ENCODE results near the gene ABLIM3.

DNA sequence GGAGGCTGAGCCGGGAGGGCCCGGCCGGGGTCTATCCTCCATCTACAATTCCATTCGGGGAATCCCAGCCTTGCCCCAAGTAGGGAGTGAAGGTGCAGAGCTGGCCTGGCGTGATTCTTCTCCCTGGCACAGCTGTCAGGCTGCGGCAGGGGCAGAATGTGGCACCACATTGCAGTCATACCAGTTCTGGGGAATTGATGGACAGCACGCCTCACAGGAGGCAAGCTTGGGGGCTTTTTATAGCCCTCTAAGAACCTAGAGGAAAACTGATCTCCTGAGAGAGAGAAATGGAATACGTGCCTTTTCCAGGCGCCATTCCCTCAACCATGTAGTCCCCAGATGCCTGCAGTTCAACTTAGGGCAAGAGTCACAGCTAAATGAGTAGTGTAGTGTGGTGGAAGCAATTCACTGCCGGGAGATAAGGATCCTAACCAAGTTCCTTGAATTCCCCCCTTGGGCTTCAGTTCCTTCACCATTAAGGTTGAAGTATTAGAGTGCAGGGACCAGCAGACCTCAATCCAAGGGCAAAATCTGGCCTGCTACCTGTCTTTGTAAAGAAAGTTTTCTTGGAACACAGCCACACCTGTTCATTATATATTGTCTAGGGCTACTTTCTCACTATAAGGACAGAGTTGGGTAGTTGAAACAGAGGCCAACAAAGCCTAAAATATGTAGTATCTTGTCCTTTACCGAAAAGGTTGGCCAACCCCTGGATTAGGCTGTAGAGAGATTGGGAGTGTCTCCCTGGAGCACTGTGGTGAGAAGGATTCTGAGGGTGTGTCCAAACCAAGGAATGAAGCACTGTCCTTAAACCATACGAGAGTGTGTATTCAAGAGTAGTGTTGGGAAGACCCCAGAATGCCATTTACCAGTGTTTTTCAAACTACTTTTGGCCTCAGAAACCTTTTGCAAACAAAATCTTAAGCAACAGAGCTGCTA lies 141.0 kb downstream of the ABLIM3 start:
- TF ChIP-seq, protein P1, sequence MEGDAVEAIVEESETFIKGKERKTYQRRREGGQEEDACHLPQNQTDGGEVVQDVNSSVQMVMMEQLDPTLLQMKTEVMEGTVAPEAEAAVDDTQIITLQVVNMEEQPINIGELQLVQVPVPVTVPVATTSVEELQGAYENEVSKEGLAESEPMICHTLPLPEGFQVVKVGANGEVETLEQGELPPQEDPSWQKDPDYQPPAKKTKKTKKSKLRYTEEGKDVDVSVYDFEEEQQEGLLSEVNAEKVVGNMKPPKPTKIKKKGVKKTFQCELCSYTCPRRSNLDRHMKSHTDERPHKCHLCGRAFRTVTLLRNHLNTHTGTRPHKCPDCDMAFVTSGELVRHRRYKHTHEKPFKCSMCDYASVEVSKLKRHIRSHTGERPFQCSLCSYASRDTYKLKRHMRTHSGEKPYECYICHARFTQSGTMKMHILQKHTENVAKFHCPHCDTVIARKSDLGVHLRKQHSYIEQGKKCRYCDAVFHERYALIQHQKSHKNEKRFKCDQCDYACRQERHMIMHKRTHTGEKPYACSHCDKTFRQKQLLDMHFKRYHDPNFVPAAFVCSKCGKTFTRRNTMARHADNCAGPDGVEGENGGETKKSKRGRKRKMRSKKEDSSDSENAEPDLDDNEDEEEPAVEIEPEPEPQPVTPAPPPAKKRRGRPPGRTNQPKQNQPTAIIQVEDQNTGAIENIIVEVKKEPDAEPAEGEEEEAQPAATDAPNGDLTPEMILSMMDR (IDR thresholded peaks at IDR 0.05; ENCODE audit: low read length): no peak
- TF ChIP-seq EZH2phosphoT487 (IDR thresholded peaks at IDR 0.05; ENCODE audit: low read length): no peak
- no peak for TF ChIP-seq EZH2 (optimal IDR thresholded peaks at IDR 0.05; ENCODE audit: low read depth, low read length)

Data from MM.1S (cell line).